NCI-H1694 treated with DMSO at 0.1 percent for 48 hours (cell line): ENCODE data around the gene FLCN.
A peak's percentile ranks its signal among the peaks of the same experiment; 100 is the strongest.

Source experiments
- DNase-seq: peaks from one replicate; lab custom pipeline; 2025; lab: John Stamatoyannopoulos, UW

Gene FLCN

GRCh38 chr17:17236295-17237025, 508 bp downstream of the FLCN start:
- peak; percentile 5 for DNase-seq

DNA sequence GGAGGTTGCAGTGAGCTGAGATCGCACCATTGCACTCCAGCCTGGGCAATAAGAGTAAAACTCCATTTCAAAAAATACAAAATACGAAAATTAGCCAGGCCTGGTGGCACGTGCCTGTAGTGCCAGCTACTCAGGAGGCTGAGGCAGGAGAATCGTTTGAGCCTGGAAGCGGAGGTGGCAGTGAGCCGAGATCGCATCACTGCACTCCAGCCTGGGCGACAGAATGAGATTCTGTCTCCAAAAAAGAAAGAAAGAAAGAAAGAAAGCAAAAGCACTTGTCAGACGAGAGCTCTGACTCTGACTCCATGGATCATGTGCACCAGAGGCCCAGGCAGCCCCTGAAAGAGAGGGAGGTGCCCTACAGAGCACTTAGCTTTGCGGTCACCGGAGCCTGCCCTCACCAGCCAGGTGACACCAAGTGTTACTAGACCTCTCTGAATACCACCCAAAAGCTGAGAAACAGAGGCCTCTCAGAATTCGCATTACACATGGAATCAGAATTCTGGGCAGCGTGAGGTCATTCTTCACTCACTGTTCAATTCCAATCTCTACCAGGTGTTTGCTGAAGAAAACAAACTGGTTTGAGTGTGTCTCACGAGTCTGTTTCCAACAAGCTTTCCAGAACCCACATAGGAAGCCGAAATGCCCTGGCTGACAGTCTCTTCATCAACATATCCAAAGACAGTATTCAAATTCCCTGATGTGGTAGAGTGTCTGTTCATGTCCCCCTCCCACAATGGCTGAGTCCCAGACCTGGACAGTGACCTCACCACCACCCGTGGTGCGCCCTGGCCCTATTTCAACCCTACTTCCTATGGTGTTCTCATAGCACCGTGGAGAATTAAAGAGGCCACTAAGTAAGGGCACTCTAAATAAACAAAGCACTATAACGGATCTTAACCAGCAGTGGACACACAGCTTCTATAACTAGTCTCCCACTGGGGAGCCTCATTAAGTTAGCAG, 1.5 kb downstream of the FLCN start:
- no peak for DNase-seq

- DNase-seq, result no peak
Measured at GRCh38 chr17:17232303-17232621, 4.7 kb downstream of the FLCN start.

- peak; percentile 17 for DNase-seq
Measured at GRCh38 chr17:17231621-17232302, 5.2 kb downstream of the FLCN start.

GRCh38 chr17:17229416-17230384, 7.3 kb downstream of the FLCN start:
- no peak for DNase-seq

- DNase-seq, result no peak
Measured at GRCh38 chr17:17228521-17229279, 8.3 kb downstream of the FLCN start.

GRCh38 chr17:17227608-17228520, 9.1 kb downstream of the FLCN start:
- no peak for DNase-seq

- no peak for DNase-seq
Measured at GRCh38 chr17:17226451-17227265, 10.3 kb downstream of the FLCN start.

GRCh38 chr17:17225901-17226300, 11.1 kb downstream of the FLCN start:
- no peak for DNase-seq

GRCh38 chr17:17224137-17224536, 12.8 kb downstream of the FLCN start:
- DNase-seq, result no peak

DNA sequence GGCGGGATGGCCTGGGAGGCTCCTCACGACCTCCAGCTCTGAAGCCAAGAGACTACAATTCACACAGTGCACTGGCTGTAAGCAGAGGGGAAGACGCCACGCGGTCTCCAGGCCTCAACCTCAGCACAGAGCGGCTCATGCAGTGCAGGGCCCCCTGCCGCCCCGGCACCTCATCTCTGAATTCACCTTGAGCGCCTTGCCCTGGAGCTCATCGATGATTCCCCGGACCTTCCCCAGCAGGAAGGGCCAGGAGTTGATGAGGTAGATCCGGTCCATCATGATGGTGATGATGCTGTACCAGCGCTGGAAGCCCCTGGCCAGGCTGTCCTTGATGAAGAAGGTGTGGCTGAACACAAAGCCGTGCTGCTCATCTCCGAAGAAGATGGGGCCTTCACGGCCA, 13.2 kb downstream of the FLCN start:
- DNase-seq, result no peak

GRCh38 chr17:17221329-17221728, 15.6 kb downstream of the FLCN start:
- no peak for DNase-seq

GRCh38 chr17:17220529-17220928, 16.4 kb downstream of the FLCN start:
- DNase-seq, result no peak

- no peak for DNase-seq
Measured at GRCh38 chr17:17217995-17218394, 19.0 kb downstream of the FLCN start.

- no peak for DNase-seq
Measured at GRCh38 chr17:17216776-17217175, 20.2 kb downstream of the FLCN start.

- DNase-seq, result no peak
Measured at GRCh38 chr17:17216236-17216635, 20.7 kb downstream of the FLCN start.

DNA sequence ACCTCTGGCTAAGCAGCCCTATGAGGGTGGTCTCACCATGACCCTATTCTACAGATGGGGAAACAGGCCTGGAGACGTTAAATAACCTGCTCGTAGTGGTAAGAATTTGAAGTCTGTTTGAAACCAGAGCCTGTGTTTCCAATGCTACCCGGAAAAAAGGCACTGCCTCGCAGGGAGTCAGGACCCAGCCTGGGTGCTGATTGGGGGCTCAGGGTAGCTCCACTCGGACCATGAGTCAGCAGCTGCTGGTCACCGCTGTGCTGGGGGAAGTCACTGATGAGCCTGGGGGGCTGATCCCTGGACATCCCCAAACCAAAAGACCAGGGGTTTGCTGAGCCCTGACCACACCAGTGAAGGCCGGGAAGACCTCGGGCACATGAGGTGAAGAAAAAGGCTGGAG, 21.4 kb downstream of the FLCN start:
- no peak for DNase-seq

DNA sequence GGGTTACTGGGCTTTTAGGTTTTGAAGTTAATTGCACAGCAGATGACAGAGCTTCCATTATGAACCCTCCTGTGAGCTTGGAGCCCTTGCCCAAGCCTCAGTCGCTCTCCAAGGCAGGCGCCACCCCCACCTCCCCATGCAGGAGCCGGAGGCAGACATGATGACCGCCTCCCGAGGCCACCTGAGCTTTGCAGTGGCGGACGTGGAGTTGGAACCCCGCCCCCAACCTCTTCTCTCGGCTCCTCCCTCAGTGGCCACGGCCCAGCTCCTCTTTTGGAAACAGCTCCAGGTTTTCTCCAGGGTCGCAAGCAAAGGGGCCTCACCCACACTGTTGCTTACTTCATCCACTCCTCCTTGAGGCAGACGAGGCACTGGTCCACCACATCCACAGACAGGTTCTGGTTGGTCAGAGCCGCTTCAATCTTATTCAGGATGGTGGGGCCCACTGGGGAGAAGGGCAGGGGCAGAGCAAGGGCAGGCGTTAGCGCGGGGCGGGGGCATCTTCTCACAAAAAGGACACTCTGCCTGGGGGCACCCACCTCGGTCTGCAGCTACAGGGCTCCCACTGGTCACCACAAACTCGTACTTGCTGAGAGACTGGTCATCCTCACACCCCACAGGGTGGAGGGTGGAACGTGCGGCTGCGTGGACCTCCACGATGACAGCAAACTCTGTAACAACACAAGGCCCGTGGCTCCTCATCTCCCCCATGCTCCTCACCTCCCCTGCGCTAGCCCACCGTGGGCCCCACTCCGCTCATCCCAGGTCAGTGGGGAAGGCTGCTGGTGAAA, 22.1 kb downstream of the FLCN start:
- DNase-seq, result no peak
